ENCODE data around the gene WDR27.
"Not testable (repeated sequence)": the region's sequence is repeated elsewhere in the genome, so short reads cannot be mapped to it uniquely, and the experiment has no call there.

The WDR27 gene

DNA sequence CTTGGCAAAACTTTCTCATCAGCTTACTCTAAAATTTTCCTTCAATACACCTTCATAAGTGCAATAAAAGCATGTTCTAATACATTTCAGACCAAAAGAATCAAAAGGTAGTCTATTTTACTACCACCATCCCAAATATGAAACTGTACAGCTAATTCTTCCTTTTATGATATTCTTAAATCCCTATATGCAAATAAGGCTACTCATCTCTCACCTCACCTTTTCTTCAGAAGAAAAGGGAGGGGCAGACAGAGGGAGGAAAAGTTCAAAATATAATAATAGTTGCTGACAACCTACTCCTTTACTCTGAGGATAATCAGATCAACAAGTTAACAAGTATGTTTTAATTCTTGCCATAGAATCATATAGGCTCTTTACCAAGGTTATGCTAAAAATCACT, 7.5 kb upstream of the WDR27 start:
- no peak for DNase-seq

DNA sequence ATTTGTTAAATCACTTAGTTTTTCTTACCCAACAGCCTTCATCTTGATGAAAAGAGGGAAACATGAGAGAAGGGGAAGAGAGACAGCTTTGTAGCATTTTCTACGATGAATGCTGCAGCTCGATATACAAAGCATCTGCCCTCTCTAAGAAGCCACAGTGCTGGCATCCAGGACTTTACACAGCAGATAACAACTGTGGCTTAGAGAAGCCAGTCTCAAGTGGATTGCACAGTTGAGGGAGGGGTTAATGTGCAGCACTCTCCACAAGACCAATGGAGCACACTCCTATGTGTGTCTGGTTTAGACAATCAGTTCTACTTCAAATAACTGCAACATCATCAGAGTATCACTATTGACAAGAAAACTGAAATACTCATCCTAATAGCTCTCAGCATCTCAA, 5.9 kb upstream of the WDR27 start:
- no peak for DNase-seq

DNA sequence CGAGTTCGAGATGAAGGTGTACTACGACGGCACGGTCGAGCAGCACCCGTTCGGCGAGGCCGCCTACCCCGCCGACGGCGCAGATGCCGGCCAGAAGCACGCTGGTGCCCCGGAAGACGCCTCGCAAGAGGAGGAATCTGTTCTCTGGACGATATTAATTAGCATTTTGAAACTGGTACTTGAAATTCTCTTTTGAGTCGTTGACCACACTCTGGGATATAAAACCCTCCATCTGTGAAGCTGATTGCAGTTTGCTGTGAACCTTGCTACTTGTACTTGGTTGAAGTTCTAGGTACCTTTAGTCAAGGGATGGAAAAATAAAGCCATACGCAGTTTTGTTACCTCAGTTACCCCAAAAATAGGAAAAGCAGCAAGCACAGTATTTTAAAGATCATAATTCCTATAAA, 1.0 kb upstream of the WDR27 start:
- no peak for DNase-seq

DNA sequence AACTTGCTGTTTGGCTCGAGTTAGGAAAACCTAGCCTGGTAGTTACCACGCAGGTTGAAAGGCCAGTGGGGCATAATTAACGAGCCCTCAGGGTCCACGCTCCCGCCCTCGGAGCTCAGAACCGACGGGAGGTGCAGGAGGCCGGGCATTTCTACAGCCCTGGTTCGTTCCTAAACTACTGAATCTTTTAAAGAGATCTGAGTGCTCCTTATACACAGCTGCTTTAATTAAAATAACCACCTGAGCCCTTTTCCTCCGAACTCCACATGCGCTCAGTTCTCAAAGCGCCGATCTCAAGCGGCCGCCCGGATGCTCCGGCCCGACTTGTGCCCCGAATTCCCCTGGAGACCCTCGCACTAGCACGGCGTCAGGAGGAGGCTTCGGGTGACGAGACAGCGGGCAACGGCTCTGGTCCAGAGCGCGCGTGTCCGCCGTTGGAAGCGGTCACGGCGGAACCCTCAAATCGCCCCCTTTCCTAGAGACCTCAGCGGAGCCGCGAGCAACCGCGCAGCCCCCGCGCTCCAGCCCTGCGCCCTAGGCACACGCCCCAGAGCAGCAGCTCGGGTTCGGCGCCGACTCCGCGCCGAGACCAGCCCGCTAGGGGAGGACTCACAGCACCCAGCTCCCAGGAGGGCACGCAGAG, 397 bp downstream of the WDR27 start:
- DNase-seq: no peak

DNA sequence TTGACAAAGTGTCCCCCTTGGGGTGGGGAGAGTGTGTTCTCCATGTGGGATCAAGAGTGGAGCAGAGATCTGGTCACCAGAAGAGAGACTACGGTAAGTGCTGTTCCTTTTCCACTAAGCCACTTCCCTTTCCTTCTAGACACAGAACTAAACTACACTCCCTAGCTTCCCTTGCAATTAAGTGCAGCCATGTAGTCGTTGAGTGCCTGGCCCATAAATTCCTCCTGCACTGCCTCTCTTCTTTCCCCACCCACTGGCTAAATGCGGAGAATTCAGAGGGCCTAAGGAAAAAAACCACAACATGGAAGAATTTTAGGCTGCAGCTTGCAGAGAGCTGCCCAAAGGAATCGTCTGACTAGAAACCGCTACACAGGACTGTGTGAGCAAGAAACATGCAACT, 1.5 kb downstream of the WDR27 start:
- no peak for DNase-seq

DNA sequence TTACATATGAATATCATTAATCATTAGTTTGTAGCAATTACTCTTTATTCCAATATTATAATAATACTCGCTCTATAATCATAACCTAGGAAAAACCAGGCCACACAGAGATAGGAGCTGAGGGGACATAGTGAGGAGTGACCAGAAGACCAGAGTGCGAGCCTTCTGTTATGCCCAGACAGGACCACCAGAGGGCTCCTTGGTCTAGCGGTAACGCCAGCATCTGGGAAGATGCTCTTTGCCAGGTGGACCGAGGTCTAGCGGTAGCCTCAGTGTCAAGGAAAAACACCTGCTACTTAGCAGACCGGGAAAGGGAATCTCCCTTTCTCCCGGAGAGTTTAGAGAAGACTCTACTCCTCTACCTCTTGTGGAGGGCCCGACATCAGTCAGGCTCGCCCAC, 4.7 kb downstream of the WDR27 start:
- DNase-seq: not testable (repeated sequence)

DNA sequence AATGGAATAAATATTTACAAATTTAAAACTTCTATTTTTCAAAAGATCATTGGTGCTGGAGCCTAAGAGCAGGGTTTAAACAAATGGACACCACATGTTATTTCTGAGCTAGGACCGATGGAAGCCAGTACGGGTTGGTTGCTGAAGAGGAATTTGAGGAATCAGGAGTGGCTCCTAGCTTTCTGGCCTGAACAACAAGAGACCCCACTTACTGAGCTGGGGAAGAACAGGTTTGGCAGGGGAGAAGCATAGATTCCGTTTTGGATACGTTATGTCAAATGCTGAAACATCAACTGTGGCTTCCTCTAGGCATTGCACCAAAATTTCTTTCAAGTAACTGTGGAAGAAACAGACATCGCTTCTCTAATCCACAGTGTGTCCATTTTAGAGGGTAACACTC, 6.7 kb downstream of the WDR27 start:
- no peak for DNase-seq

DNA sequence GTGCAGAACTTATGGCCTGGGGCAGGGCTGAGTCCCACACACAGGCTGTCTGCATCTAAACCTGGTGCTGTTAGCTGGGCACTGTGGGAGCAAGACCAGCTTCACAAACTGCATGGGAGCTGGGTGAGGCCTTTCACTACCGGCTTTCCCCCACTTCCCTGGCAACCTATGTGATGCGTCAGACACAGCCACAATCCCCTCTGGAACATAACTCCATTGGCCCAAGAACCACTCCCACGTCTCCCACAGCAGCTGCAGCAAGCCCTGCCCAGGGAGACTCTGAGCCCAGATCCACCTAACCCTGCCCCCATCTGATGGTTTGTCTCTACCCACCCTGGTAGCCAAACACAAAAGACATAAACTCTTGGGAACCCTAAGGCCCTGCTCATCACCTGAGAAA, 9.3 kb downstream of the WDR27 start:
- DNase-seq: no peak

DNA sequence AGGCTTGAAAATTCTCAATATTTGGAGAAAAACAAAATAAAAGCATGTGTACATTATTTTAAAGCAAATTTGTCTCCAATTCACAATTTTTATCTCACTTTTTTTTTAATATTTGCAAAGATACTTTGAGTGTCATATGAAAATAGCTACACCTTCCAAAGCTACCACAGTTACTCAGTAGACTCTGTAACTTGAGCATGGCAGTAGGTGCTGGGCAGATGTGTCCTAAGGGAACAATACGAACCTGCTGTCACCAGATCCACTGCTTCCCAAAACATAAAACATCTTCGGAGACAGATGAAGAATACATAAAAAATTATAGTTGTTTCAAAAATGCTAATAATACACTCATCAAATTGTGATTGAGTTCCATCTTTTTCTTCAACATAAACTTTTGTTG, 10.6 kb downstream of the WDR27 start:
- DNase-seq: no peak

DNA sequence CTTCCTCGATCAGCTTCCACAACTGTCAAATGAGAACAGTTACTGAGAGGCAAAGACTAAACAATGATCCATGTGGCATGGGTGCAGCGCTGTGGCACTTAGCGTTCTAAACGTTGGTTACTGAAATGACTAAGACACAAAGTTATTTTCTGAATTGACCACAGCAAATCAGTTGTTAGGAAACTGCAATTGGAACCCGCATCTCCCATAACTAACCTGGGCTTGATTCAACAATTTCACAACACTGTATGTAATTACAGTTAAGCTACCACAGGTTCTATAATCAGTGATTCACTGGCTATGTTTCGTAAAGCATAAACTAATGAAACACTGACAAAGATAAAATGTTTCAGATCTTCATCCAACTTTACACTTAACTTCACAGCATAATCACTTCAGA, 12.5 kb downstream of the WDR27 start:
- no peak for DNase-seq

DNA sequence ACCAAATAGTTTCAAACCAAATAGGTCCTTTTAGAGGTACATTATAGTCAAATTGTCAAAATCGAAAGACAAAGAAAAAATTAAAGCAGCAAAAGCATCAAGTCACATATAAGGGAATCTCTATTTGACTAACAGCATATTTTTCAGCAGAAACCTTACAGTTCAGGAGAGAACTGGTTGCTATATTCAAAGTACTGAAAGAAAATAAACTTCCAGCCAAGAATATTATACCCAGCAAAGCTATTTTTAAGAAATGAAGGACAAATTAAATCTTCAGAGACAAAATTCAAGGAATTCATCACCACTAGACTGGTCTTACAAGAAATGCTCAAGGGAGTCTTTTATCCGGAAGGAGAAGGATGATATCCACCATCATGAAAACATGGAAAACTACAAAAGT, 16.0 kb downstream of the WDR27 start:
- no peak for DNase-seq

DNA sequence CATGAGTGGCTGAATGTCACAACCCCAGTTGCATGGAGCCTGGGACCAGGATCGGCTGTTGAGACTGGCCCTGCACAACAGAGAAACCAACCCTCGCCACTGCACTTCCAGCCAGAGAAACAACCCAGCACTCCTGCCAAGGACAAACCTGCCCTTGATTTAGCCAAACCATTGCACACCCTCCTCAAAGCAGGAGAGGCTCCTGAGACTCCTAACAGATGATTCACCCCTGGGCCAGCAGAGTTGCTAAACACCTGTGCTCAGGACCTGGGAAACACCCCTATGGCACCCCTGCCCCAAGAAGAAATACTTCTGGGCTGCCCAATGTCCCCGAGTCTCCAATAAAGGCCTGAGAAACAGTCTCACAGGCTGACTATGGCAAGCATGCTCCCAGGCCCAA, 17.8 kb downstream of the WDR27 start:
- no peak for DNase-seq

DNA sequence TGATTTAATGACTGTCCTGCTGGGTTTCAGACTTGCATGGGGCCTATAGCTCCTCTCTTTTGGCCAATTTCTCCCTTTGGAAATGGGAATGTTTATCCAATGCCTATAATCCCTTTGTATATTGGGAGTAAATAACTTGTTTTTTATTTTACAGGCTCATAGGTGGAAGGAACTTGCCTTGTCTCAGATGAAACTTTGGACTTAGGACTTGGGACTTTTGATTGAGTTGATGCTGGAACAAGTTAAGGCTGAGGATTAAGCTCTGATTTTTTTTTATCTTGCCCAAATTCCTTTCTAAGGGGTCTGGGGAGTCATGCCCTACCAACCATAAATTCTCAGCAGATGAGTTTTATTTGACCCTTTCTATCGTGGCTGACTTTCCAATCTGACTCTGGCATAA, 23.5 kb downstream of the WDR27 start:
- DNase-seq: no peak

DNA sequence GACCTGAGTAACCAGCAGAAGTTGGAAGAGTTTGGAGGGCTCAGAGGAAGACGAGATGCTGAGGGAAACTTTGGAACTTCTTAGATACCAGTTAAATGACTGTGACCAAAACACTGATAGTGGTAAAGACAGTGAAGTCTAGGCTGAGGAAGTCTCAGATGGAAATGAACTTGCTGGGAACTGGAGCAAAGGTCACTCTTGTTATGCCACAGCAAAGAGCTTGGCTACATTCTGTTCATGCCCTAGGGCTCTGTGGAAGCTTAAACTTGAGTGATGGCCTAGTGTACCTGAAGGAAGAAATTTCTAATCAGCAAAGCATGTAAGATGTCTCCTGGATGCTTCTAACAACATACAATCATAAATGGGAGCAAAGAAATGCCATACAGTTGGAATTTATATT, 24.7 kb downstream of the WDR27 start:
- no peak for DNase-seq

DNA sequence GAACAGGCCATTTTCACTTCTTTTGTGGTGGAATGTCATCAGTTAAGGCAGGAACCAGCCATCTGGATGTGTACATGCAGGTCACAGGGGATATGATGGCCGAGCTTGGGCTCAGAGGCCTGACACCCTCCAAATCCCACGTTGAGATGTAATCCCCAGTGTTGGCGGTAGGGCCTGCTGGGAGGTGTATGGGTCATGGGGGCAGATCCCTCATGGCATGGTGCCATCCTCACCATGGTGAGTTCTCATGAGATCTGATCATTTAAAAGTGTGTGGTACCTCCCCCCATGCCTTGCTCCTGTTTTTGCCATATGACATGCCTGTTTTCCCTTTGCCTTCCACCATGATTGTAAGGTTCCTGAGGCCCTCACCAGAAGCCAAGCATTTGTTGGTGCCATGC, 26.8 kb downstream of the WDR27 start:
- DNase-seq: no peak

DNA sequence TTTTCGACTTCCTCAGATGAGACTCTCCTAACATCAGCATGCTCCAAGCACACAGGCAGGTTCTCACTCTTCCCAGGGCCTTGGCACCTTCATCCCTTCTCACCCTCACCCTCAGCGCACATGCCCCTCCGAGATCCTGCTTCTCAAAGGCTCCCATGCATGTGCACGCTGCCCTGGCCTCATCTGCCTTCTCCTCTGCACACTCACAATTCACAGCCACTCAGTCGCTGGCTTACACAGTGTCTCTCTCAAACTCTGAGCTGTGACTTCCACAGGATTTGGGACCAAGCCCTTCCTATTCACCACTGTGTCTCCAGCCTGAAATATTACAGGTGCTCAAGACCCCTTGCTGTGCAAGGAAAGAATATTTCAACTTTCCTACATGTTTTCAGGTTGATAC, 30.3 kb downstream of the WDR27 start:
- no peak for DNase-seq

DNA sequence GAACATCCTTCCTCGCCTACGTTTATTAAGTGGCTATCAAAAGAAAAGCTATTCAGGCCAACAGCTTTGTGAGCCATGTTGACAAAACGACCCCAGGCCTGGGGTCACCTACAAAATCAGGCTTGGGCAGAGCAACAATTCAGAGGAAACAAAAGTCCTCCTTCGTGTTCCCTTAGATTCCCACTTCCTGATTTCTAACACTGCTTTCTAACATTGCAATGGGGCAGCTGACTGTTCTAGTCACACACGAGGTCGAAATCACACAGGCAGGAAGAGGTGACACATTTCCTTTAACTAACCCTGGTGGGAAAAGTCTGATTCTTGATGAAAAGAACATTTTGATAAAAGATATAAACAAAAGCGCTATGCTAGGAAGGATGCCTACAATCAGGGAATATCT, 31.9 kb downstream of the WDR27 start:
- DNase-seq: no peak

DNA sequence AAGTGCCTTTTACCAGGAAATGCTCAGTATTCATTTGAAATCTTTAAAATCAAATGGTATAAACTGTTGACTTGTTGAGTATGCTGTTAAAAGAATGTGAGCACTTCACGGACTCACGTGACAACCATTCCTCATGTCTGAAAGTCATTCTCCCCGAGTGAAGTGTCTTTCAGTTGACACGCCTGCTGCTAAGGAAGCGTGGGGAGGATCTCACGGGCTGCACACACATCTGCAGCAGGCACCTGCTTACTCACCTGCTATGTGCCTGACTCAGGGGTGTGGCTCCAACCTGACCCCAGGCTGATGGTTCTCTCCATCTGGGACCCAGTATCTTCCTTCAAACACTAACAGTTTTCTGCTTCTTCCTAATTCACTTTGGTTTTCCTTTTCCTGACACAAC, 32.7 kb downstream of the WDR27 start:
- no peak for DNase-seq

DNA sequence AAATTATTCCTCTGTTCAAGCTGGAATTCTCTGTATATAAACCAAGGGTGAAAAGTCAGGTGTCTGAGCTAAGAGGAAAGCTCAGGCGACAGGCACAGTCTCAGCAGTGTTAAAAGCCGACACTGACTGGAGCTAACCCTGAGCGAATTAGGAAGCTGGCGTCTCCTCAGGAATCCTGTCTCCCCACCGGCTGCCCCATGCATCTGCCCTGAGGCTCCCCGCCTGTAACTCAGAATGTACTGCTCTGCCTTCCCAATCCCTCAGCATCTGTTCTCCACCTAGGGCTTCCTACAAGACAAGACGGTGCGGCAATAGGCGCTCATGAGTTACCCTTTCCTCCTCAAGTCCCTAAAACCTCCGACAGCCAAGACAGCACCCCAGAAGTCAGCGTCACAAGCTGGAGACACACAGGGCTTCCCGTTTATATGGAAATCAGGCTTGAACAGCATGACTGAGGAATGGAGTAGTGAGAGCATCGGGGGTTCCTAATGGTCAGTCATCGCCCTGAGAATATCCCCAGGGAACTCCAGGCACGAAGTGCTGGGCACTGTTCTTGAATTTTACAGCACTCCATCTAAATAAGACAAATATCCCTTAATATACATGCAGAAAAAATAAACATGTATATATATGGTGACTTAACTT, 33.5 kb downstream of the WDR27 start:
- no peak for DNase-seq

DNA sequence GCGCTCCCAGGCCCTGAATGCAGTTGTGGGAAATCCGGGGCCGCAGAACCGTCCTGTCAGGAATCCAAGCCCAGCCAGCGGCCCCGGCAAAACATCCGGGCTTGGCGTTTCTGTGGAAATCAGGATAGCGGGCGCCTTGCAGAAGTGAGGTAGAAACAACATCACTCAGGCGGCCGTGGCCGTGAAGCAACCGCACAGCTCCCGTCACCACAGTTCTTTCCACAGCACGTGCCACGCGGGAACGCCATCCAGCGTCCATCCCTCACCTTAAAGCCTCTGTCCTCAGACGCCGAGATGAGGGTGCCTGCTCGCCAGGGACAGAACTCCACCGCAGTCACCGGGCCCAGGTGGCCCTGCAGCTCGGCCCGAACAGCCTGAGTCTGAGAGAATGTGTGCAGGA, 34.1 kb downstream of the WDR27 start:
- DNase-seq: no peak

DNA sequence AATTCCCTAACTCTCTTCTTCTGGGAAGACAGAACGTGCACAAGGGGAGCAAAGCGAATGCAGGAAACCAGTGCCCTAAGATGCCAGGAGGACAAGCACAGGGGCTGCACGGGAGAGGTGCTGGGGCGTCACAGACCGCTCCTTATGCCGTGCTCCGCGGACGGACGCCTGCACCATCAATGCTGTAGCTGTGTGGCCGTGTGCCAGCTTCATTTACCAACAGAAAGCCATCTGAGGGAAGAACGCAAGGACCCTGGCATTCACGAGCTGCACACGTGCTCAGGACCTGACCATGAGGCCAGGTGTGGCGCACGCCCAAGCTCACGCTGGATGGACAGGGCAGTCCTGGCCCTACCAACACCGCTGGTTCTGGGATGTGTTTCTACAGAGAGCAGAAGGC, 35.4 kb downstream of the WDR27 start:
- DNase-seq: no peak

DNA sequence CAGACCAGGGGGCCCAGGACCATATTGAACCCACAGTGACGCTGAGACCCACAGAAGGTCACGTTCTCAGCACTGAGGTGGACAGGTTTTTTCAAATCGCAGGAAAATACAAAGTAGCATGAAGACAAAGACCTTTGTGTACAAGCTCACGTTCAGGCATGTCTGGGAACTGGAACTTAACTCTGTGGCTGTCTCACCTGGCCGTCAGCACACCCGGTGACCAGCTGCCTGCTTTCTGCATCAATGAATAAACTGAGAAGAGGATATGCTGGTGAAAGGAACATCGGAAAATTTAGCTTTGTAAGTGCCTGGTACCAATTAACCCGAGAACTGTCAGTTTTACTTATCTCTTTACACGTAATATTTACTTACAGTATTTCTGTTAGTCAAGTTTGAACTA, 36.5 kb downstream of the WDR27 start:
- DNase-seq: no peak

DNA sequence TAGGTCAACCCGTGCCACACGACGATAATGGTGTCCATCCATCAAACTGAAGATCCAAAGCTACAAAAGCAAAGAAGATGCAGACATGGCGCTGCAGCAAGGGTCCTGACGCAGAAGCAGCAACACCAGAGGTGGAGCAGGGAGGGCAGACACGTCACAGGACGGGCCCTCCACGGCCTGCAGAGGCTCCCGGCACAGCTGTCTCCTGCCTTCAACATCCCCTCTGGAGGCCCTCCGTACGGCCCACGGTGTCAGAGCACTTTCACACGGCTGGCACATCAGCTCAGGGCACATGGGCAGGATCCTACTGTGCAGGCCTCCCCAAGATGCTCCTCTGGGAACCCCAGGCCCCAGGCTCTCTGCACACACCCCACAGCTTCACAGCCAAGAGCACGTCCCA, 37.6 kb downstream of the WDR27 start:
- DNase-seq: no peak

DNA sequence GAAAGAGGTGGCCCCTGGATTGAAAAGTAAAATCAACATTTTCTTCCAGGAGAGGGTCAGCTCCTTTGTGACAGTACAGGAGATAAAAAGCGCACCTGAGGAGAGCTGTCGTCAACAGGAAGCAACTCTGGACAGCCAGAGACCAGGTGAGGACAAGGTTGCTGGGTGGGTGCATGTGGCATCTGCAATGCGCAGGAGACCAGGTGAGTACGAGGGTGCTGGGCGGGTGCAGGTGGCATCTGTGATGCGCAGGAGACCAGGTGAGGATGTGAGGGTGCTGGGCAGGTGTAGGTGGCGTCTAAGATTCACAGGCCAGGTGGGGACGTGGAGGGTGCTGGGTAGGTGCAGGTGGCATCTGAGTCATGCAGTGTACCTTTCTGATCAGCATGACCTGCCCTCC, 38.4 kb downstream of the WDR27 start:
- no peak for DNase-seq

DNA sequence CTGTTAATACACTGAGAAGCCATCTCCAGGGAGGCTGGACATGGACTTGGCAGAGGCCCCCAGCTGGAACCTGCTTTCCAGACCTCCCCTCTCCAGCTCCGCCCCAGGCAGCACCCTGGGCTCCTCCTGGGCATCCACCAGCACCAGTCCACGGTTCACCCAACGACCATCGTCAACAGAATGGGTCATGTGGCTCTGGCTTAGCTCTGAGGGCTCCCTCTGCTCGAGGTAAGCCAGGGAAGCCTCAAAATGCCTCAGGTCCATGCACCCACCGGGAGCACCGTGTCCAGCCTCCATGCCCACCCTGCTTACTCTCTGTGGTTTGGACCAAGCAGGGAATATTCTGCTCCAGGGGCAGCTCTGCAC, 40.5 kb downstream of the WDR27 start:
- no peak for DNase-seq

Data from SHP77 treated with DMSO at 0.1 percent for 48 hours (cell line).